ENCODE measurements around the gene ZNF846. TPM values are rescaled to one million over a fixed set of nuclear protein-coding genes. Genes with fewer than 3 reads are reported as not detected.
"Not testable (repeated sequence)": the region's sequence is repeated elsewhere in the genome, so short reads cannot be mapped to it uniquely, and the experiment has no call there.

ZNF846 gene
- total RNA-seq (2014; rRNA removed), result 3.5 and 4.6 TPM in 2 replicates
- polyA plus RNA-seq (2012), result 2.1 TPM

DNA sequence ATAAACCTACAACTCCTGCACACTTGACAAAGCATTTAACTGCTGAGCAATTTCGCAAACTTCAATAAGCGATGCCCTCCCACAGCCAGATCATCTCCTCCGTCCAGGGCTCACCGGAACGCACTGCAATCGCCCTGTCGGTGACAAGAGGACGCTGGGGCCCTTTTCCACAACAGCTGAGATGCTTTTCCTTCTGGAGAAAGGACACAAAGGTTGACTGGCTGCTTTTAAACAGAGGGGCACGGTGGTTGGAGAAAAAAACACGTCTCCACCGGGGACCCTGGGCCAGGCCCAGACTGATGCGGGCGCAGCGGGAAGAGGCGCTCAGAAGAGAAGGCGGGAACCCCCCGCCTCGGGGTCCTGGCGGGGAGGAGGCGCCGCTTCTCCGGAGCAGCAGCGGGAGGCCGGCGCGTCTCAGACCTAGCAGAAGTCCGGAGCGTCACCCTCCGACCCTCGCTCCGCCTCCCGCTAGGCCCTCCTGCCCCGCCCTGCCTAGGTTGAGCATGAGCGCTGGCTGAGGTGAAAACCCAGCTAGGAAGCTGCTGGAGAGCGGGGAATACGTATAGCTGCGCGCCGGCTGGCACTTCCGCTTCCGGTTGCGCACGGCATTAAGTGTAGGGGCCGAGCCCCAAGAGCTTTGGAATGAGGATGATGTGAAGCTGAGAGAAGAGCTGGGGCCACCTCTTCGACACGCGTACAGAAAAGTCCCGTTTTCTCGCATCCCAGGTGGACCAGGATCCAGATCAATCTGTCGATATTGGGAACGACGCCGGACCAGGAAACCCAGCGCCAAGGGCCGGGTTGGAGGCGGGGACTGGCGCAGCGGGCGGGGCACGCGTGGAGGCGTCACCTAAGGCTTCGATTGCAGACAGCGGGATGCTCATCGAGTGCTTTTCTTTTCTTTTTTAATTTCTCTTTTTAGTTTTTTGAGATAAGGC, at the start of gene ZNF846:
TSS of gene ZNF846 (minus strand) at position 564 of the 938 bp plus-strand sequence. CDS start 3,788 bp downstream, outside the sequence.
- peak; percentile 94 for DNase-seq (ENCODE audit: low read depth)

DNA sequence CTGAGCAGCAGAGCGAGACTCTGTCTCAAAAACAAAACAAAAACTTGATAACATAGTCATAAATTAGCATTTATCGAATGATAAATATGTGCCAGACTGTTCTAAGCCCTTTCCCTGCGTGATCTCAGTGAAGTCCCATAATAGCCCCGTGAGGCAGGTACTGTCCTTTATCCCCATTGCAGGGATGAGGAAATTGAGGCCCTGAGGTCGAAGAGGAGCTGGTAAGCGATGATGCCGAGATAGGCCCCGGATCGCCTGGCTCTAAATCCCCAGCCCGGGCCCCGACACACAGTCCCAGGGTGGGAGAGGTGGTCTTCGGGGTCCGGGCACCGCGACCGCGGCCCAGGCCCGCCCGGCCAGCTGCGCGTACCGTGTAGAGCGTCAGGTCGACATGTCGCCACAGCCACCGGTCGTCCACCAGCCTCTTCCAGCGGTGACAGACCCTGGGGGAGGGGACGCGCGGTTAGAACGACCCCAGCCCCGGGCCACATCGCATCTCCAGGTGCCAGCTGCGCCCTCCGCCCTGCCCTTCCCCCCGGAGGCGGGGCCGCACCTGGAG, 49.7 kb upstream of the ZNF846 start:
- DNase-seq (ENCODE audit: low read depth), result no peak

DNA sequence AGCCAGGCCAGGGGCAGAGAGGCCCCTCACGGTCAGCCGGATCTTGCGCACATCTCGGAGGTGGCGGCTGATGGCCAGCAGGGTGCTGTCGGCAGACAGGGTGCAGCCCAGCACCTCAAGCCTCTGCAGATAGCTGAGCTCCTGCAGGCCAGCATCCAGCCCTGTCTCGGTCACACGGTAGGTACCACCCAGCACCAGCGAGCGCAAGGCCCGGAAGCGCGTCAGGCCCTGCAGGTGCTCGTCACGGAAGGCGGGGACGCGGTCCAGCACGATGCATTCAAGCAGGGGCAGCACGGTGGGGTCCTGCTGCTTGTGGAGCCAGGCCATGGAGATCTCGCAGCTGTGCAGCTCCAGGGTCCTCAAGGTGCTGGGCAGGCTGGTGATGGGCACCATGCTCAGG, 42.6 kb upstream of the ZNF846 start:
- no peak for DNase-seq (ENCODE audit: low read depth)

DNA sequence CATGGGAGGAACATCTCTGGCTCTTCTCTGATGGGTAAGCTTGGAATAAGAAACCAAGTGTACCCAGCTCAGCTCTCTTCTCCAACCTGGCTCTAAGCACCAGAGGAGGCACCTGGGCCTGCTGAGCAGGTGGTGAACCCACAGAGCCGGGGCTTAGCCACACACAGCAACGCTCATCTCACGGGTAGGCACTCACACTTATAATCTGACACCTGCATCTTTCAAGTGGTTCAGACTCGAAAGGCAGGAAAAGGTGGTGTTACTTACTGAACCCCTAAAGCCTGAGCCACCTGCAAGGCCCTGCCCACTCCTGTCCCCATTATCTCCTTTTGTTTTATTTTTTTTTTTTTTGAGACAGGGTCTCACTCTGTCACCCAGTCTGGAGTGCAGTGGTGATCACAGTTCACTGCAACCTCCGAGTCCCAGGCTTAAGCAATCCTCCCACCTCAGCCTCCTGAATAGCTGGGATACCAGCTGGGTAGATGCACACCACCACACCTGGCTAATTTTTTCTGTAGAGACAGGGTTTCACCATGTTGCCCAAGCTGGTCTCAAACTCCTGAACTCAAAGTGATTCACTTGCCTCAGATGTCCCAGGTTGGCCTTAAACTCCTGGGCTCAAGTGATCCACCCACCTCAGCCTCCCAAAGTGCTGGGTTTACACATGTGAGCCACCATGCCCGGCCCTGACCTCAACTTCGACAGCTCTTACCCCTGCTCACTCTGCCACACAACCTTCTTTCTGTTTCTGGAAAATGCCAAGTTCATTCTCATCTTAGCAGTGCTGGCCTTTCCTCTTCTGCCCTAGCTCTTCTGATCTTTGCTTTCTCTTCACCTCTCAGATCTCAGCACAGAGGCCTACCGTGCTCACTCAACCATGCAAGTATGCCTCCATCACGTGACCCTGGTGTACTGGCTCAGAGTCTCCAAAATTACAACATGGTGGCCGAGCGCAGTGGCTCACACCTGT, 40.6 kb upstream of the ZNF846 start:
- no peak for DNase-seq (ENCODE audit: low read depth)

DNA sequence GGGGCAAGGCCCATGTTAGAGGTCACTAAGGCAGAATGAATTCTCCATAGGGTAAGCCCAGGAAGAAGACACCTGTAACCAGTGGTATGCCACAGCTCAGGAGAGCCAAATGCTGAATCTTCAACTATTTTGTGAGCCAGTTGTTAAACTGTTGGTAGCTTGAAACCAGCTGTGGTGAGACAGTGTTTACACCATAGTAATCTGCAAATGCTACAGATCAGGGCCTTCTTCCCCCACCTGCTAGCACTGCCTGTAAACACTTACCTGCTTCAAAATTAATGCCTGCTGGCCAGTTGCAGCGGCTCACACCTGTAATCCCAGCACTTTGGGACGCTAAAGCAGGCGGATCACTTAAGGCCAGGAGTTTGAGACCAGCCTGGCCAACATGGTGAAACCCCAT, 38.3 kb upstream of the ZNF846 start:
- DNase-seq (ENCODE audit: low read depth), result no peak

DNA sequence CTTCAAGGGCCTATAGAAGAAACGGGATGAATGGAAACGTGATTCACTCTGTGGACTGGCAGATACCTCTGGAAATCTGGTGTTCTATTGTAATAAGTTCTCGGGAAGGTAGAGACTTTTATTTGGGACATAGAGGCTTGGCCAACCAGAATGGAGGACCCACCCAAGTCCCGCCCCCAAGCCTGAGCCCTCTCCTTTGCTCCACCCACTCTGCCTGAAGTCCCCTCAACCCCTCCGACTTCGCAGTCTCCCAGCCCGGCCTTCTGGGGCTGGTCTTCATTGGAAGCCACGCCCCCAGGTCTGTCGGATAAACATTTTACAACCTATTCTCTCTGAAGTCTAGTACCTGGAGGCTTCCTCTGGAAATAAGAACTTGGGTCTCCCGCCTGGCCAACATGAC, 33.4 kb upstream of the ZNF846 start:
- DNase-seq (ENCODE audit: low read depth), result no peak

DNA sequence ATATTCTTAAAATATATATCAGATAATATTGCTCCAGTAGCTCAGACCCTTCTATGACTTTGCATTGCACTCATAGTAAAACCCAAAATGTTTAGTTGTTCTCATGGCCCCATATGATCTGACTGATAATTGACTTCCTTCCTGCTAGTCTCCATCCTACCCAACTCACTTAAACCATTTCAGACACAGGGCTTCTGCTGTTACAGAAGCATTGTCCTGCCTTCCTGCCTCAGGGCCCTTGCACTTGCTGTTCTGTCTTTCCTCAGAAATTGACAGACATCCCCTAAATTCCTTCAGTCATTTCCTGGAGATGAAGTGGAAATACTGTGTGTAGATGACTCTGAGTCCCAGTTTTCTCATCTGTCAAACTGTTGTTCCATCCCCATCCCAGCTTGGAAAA, 30.6 kb upstream of the ZNF846 start:
- no peak for DNase-seq (ENCODE audit: low read depth)

DNA sequence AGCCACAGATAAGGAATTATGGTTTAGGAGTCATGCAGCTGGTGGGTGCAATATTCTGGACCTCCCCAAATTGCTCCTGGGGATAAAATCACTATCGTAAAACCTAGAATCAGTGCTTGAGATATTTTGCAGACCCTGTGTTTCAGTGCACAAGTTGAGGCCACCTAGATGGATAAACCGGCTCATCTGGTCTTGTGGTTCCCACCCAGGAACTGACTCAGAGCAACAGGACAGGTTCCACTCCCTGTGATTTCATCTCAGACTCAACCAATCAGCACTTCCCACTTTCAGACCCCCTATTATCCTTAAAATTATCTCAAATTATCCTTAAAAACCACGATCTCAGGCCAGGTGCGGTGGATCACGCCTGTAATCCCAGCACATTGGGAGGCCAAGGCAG, 29.3 kb upstream of the ZNF846 start:
- no peak for DNase-seq (ENCODE audit: low read depth)

DNA sequence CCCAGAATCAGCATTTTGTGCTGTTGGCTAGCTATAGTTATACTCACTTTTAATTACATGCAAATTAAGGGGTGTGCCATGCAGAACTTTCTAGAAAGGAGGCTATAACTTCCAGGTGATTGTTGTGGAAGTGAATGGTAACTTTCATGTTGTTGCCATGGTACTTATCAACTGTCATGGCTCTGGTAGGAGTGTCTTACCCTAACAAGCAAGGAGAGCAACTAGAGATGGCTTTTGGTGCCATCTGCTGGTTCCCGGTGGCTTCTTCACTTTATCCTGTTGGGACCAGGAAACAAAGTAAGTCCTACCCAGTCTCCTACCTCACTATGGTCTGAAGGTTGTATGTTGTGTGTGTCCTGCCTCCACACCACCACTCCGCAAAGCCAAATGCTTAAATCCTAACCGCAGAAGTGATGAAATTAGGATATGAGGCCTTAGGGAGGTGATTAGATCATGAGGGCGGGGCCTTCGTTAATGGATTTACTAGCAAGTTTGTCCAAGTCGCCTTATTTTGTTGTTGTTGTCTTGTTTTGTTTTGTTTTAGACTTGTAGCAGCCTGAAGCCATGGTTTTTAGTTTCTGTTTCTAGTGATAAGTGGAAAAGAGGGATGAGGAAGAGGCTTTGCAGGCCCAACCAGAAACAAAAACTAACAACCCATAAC, 27.7 kb upstream of the ZNF846 start:
- peak; percentile 88 for DNase-seq (ENCODE audit: low read depth)

DNA sequence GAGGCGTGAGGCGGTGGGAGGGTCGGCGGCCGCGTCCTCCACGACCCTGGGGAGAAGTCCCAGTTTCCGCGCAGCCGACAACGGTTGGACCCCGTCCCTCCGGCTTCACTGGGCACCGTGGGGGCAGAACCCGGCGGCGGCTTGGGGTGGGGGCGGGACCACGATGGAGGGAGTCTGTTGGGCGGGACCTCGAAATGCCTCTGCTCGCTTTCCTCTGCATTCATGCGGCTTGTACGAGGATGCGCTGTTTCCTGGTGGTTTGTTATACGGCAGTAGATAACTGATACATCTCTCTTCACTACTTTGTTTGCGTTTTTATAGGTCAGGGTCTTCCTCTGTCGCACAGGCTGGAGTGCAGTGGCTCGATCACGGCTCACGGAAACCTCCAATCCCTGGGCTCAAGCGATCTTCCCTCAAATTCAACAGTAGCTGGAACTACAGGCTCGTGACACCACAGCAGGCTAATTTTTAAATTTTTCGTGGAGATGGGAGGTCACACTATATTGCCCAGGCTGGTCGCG, 24.6 kb upstream of the ZNF846 start:
- DNase-seq (ENCODE audit: low read depth), result no peak

DNA sequence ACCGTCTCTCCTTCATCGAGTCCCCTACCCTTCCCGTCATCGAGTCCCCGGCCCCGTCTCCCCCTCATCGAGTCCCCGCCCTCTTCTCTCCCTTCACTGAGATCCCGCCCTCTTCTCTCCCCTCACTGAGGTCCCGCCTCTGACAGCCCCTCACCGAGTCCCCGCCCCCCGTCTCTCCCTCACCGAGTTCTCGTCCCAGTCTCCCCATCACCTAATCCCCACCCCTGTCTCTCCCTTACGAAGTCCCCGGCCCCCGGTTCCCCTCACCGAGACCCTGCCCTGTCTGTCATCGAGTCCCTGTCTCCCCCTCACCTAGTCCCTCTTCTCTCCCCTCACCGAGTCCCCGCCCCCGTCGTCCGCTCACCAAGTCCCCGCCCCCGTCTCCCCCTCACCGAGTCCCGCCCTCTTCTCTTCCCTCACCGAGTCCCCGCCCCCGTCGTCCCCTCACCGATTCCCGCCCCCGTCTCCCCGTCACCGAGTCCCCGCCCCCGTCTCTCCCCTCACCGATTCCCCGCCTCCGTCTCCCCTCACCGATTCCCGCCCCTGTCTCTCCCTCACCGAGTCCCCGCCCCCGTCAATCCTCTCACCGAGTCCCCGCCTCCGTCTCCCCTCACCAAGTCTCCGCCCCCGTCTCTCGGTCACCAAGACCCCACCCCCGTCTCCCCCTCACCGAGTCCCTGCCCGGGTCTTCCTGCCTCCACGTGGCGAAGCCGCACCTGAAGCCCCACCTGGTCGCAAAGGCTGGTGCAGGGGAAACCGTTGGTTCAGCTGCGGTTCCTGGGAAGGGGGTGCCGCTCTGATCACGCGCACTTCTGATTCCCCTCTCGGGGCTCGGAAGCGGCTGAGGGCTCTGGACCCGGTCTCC, 23.9 kb upstream of the ZNF846 start:
- DNase-seq (ENCODE audit: low read depth), result peak; percentile 72

DNA sequence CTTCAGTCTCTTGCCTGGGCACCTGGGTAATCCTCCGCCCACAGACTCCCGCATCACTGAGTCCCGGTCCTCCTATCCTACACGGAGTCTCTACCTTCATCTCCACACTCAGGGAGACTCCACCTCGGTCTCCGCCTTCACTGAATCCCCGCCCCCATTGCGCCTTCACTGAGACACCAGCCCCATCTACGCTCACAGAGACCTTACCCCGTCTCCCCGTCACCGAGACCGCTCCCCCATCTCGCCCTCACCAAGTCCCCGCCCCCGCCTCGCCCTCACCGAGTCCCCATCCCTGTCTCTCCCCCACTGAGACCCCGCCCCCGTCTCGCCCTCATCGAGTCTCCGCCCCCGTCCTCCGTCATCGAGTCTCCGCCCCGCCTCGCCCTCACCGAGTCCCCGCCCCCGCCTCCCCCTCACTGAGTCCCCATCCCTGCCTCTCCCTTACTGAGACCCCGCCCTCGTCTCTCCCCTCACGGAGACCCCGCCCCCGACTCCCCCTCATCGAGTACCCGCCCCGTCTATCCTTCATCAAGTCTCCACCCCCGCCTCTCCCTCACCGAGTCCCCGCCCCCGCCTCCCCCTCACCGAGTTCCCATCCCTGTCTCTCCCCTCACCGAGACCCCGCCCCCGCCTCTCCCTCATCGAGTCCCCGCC, 23.1 kb upstream of the ZNF846 start:
- peak; percentile 88 for DNase-seq (ENCODE audit: low read depth)

DNA sequence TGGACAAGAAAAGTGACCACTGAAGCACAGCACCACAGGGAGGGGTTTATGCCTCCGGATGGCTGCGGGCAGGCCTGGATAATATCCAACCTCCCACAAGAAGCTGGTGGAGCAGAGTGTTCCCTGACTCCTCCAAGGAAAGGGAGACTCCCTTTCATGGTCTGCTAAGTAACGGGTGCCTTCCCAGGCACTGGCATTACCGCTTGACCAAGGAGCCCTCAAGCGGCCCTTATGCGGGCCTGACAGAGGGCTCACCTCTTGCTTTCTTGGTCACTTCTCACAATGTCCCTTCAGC, 22.5 kb upstream of the ZNF846 start:
- DNase-seq (ENCODE audit: low read depth), result not testable (repeated sequence)

DNA sequence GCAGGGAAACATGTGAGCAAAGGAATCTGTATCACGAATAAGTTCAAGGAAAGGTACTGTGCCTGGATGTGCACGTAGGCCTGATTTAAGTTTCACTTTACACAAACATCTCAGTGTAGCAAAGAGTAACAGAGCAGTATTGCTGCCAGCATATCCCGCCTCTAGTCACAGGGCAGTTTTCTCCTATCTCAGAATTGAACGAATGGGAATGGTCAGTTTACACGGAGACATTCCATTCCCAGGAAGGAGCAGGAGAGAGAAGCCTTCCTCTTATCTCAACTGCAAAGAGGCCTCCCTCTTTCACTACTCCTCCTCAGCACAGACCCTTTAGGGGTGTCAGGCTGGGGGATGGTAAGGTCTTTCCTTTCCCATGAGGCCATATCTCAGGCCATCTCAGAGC, 21.0 kb upstream of the ZNF846 start:
- DNase-seq (ENCODE audit: low read depth), result not testable (repeated sequence)

DNA sequence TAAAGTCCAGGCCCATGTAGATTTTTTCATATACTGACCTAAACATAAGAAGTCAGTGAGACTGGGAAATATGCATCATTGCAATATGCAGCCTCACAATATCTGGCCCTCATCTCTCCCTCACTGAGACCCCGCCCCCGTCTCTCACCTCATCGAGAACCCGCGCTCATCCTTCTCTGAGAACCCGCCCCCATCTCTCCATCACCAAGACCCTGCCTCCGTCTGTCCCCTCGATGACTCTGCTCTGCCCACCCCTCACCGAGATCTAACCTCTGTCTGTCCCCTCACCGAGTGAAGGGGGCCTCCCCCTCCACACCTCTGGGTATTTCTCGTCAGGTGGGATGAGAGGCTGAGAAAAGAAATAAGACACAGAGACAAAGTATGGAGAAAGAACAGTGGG, 20.5 kb upstream of the ZNF846 start:
- no peak for DNase-seq (ENCODE audit: low read depth)

DNA sequence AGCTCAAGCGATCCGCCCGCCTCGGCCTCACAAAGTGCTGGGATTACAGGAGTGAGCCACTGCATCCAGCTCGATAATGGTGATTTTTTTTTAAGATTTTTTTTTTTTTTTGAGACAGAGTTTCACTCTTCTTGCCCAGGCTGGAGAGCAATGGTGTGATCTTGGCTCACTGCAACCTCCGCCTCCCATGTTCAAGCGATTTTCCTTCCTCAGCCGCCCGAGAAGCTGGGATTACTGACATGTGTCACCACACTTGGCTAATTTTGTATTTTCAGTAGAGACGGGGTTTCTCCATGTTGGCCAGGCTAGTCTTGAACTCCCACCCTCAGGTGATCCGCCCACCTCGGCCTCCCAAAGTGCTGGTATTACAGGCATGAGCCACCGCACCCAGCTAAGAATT, 20.1 kb upstream of the ZNF846 start:
- DNase-seq (ENCODE audit: low read depth), result not testable (repeated sequence)

DNA sequence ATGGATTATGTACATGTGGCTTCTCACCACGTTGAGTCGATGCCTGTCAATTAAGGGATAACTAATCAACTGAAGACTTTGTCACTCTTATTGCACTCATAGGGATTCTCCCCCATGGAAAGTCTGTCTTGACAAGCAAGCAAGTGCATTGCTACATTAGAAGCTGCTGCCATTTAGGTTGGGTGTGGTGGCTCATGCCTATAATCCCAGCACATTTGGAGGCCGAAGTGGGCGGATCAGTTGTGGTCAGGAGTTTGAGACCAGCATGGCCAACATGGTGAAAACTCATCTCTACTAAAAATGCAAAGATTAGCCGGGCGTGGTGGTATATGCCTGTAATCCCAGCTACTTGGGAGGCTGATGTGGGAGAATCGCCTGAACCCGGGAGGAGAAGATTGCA, 18.3 kb upstream of the ZNF846 start:
- DNase-seq (ENCODE audit: low read depth), result no peak

DNA sequence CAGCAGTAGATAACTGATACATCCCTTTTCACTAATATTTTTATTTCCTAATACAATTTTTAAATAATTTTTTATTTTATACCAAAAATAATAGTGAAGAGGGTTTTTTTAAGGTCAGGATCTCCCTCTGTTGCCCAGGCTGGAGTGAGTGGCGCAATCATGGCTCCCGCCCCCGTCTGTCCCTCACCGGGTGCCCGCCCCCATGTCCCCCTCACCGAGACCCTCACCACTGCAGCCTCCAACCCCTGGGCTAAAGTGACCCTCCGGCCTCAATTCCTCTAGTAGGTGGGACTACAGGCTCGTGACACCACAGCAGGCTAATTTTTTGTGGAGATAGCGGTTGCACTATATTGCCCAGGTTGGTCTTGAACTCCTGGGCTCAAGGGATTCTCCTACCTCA, 17.8 kb upstream of the ZNF846 start:
- no peak for DNase-seq (ENCODE audit: low read depth)

Data from LHCN-M2 (cell line).